Left ventricle myocardium inferior (tissue), 1 donor: ENCODE data around the gene MBNL2. TPM values are rescaled to one million over a fixed set of nuclear protein-coding genes. Genes with fewer than 3 reads are reported as not detected.

ENCODE experiments used
- DNase-seq: peaks from one replicate; pipeline ENCODE4 v3.0.0-alpha.2; 2020
- H3K27ac ChIP-seq: fragments of 200-600 bp; replicated peaks from 2 replicates; pipeline ENCODE4 v1.8.0; 2021
- H3K27me3 ChIP-seq: fragments of 200-600 bp; 2 replicates; pipeline ENCODE4 v1.8.0; 2021; ENCODE audit warnings: low read depth
- H3K36me3 ChIP-seq: fragments of 200-600 bp; 2 replicates; pipeline ENCODE4 v1.8.0; 2021
- H3K4me1 ChIP-seq: fragments of 200-600 bp; 2 replicates; pipeline ENCODE4 v1.8.0; 2021
- H3K4me3 ChIP-seq: fragments of 200-600 bp; 2 replicates; pipeline ENCODE4 v1.8.0; 2021; ENCODE audit warnings: mild to moderate bottlenecking, moderate library complexity
- H3K9me3 ChIP-seq: fragments of 200-600 bp; replicated peaks from 2 replicates; pipeline ENCODE4 v1.8.0; 2021
- intact Hi-C: fragments of 100-400 bp; cut with micrococcal nuclease; formaldehyde crosslinking; loops from one replicate; pipeline ENCODE4 v1.11.0; 2022
- total RNA-seq: library from RNA; stranded (reverse); fragmentation: NEBNext Ultra II Directional; extraction: Animal tissue kit (Norgen Biotek cat#: 25700); gene quantifications from one replicate; pipeline ENCODE4 v1.2.1, GENCODE V29; 2021
- TF ChIP-seq, protein P1 (sequence below): fragments of 200-600 bp; IDR thresholded peaks from 2 replicates; pipeline ENCODE4 v1.8.0; 2021; ENCODE audit warnings: antibody characterized with exemption, mild to moderate bottlenecking, borderline replicate concordance
- donor health status: DM: no; HTN: yes; CAD: no; lungs with severe emphysema.

Gene MBNL2
- total RNA-seq, 1 donor from 2014 or later, result 76.5 TPM

DNA sequence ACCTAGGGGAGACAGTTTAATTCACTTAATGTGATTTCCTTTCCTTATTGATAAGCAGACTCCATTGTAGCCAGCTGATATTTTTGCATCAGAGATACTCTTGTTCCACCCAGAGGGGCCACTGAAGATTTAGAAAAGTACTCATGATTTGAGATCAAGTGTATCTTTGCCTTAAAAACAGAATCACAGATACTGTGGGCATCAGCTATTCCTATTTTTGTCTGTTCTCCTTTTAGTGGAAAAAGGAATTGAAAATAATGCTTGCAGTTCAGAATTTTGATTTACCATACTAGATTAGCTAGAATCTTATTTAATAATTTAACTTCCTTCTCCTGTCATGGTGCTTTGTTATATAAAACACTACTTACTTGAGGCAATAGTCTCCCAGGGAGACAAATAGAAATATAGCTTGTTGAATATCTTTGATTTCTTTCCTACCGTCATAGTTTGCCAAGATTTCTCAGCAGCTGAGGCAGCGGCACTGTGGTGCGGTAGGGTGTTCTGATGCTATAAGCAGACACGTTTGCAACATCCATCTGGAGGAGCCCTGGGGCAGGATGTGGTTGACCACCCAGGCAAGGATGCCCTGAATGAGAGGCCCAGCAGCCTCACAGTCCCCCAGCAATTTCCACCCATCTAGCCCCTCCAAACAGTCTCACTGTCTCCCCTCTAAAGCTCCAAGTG is 164.8 kb downstream of the MBNL2 start:
- intact Hi-C loops, result no loop called here

DNA sequence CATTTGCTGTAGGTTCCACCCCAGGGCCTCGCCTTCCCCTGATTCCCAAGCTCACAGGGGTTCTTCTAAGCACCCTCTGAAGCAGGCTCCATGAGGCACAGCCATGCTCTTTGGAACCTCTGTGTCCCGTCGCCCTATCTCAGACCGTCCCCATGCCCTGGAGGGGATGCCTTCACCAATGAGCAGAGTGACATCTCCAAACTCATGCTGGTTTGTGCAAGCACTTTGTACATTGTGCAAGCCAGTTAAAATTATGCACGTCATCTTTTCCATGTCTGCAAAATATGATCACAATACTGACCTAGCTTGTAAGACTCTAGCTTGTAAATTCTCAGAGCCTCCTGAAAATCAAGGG is 165.3 kb downstream of the MBNL2 start:
- TF ChIP-seq, protein P1, sequence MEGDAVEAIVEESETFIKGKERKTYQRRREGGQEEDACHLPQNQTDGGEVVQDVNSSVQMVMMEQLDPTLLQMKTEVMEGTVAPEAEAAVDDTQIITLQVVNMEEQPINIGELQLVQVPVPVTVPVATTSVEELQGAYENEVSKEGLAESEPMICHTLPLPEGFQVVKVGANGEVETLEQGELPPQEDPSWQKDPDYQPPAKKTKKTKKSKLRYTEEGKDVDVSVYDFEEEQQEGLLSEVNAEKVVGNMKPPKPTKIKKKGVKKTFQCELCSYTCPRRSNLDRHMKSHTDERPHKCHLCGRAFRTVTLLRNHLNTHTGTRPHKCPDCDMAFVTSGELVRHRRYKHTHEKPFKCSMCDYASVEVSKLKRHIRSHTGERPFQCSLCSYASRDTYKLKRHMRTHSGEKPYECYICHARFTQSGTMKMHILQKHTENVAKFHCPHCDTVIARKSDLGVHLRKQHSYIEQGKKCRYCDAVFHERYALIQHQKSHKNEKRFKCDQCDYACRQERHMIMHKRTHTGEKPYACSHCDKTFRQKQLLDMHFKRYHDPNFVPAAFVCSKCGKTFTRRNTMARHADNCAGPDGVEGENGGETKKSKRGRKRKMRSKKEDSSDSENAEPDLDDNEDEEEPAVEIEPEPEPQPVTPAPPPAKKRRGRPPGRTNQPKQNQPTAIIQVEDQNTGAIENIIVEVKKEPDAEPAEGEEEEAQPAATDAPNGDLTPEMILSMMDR, result no peak
- Histone ChIP-seq H3K36me3 (peaks cover 24% of the 10 kb centered on the region), H3K27ac (peak overlapping the region; percentile 31), H3K4me1 (peaks cover 43% of the 10 kb centered on the region), H3K4me3 (no peak overlapping the region), H3K27me3 (no peaks in the 10 kb centered on the region), H3K9me3 (no peaks in the 10 kb centered on the region)
- no peak for DNase-seq
- intact Hi-C loops, result no loop called here

More for the DNA sequence above, 164.8 kb downstream of the MBNL2 start:
- Histone ChIP-seq H3K4me3 (no peak overlapping the region), H3K27me3 (no peaks in the 10 kb centered on the region), H3K27ac (peak overlapping the region; percentile 31), H3K9me3 (no peaks in the 10 kb centered on the region), H3K36me3 (peaks cover 24% of the 10 kb centered on the region), H3K4me1 (peaks cover 41% of the 10 kb centered on the region)
- no peak for DNase-seq
- TF ChIP-seq, protein P1, result no peak

DNA sequence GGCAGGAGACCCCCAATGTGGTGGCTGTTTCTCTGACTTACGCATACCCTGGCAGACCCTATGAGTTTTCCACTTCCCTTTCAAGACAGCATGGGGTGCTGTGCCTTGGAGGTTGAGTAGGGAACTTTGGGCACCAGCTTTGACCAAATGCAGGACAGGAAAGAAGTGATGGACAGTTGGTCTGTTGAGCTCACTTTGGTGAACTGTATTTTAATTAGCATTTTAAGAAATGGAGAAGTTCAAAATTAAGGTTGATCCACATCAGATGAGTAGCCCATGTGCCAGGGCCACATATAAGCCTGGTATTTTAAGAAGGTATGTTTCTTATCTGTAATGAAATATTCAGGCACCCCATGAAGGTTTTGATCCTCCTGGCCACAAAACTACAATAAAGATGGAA is 165.8 kb downstream of the MBNL2 start:
- Histone ChIP-seq H3K4me1 (peaks cover 43% of the 10 kb centered on the region), H3K27ac (peak overlapping the region; percentile 31), H3K36me3 (peaks cover 21% of the 10 kb centered on the region), H3K4me3 (no peak overlapping the region), H3K27me3 (no peaks in the 10 kb centered on the region), H3K9me3 (no peaks in the 10 kb centered on the region)
- no peak for DNase-seq
- TF ChIP-seq, protein P1, result no peak
- intact Hi-C loops, result no loop called here

DNA sequence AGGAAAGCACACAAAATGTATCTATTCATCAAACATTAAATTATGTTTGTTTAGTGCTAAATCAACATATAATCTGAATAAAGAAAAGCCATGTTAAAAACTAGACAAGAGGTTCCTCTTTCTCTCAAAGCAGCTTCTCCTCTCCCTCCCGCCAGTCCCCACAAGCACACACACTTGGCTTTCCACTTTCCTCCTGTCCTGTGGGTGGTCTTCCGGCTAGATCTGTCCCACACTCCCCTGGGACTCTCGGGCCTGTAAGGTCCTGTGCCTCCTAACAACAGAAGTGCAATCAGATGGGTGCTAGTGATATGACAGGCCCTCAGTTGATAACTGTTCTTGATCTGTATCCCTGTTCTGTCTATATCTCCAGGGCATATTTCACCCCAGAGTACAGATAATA is 166.2 kb downstream of the MBNL2 start:
- H3K9me3 ChIP-seq, result no peaks in the 10 kb centered on the region
- H3K27ac ChIP-seq, result peak overlapping the region; percentile 31
- H3K4me3 ChIP-seq, result no peak overlapping the region
- no peaks in the 10 kb centered on the region for H3K27me3 ChIP-seq
- TF ChIP-seq, protein P1, result no peak
- intact Hi-C loops, result no loop called here
- H3K36me3 ChIP-seq, result peaks cover 24% of the 10 kb centered on the region
- no peak for DNase-seq
- H3K4me1 ChIP-seq, result peaks cover 43% of the 10 kb centered on the region

DNA sequence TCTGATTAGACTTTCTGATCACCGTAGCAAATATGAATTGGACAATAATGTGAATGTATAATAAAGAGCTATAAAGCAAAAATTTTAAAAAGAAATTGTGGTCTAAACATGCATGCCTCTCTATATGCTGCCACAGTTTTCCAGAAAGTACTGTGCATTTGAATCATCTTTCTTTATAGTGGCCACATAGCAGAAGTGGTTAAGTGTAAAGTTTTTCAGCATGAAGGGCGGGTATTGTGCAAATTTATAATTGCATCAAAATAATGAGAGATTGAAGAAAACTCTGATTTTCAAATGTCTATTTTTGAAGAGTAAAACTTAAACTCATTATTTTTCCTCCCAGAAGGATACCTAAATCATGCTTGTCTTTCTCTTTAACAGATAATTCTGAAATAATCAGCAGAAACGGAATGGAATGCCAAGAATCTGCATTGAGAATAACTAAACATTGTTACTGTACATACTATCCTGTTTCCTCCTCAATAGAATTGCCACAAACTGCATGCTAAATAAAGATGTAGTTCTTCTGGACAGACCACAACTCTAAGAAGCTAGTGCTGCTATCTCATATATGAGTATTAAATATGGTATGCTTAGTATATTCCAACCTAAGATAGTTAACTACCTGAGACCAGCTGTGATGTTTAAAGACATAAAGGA is 168.9 kb downstream of the MBNL2 start:
- no peaks in the 10 kb centered on the region for H3K9me3 ChIP-seq
- DNase-seq, result no peak
- H3K27ac ChIP-seq, result no peak overlapping the region
- H3K4me3 ChIP-seq, result no peak overlapping the region
- H3K4me1 ChIP-seq, result peaks cover 20% of the 10 kb centered on the region
- TF ChIP-seq, protein P1, result no peak
- peaks cover 32% of the 10 kb centered on the region for H3K36me3 ChIP-seq
- no peaks in the 10 kb centered on the region for H3K27me3 ChIP-seq
- intact Hi-C loops, result no loop called here
